Activated naive CD4-positive, alpha-beta T cell treated with anti-CD3 and anti-CD28 coated beads, Interleukin-2, amount 50 U/mL, for 24 hours (primary cell): ENCODE results near the gene ANKRD16.
A peak's percentile ranks its signal among the peaks of the same experiment; 100 is the strongest.
"Not testable (repeated sequence)": the region's sequence is repeated elsewhere in the genome, so short reads cannot be mapped to it uniquely, and the experiment has no call there.

Experiments
- H3K27ac Mint-ChIP-seq: one replicate; pipeline ENCODE4 v1.8.0; 2021; ENCODE audit warnings: mild to moderate bottlenecking, mixed read lengths
- H3K27me3 Mint-ChIP-seq: one replicate; pipeline ENCODE4 v1.8.0; 2021; ENCODE audit warnings: mixed read lengths
- H3K36me3 Mint-ChIP-seq: one replicate; pipeline ENCODE4 v1.8.0; 2021; ENCODE audit warnings: mixed read lengths
- H3K4me1 Mint-ChIP-seq: one replicate; pipeline ENCODE4 v1.8.0; 2021; ENCODE audit warnings: mixed read lengths
- H3K4me3 Mint-ChIP-seq: one replicate; pipeline ENCODE4 v1.8.0; 2021; ENCODE audit warnings: mild to moderate bottlenecking, mixed read lengths
- H3K9me3 Mint-ChIP-seq: one replicate; pipeline ENCODE4 v1.8.0; 2021; ENCODE audit warnings: mixed read lengths

Gene ANKRD16

GRCh38 chr10:5894873-5895272 is 5.2 kb upstream of the ANKRD16 start:
- peaks cover 78% of the 10 kb centered on the region for H3K4me1 Mint-ChIP-seq
- peaks cover 12% of the 10 kb centered on the region for H3K36me3 Mint-ChIP-seq
- H3K9me3 Mint-ChIP-seq, result peaks cover 7% of the 10 kb centered on the region
- peak overlapping the region; percentile 8 for H3K4me3 Mint-ChIP-seq
- H3K27me3 Mint-ChIP-seq, result no peaks in the 10 kb centered on the region
- H3K27ac Mint-ChIP-seq, result no peak overlapping the region

GRCh38 chr10:5894403-5894802 is 4.7 kb upstream of the ANKRD16 start:
- no peaks in the 10 kb centered on the region for H3K27me3 Mint-ChIP-seq

GRCh38 chr10:5893321-5893720 is 3.6 kb upstream of the ANKRD16 start:
- H3K4me3 Mint-ChIP-seq, result no peak overlapping the region
- H3K27me3 Mint-ChIP-seq, result no peaks in the 10 kb centered on the region
- H3K27ac Mint-ChIP-seq, result peak overlapping the region; percentile 1
- peaks cover 78% of the 10 kb centered on the region for H3K4me1 Mint-ChIP-seq
- peaks cover 11% of the 10 kb centered on the region for H3K36me3 Mint-ChIP-seq
- H3K9me3 Mint-ChIP-seq, result peaks cover 7% of the 10 kb centered on the region

More at GRCh38 chr10:5894403-5894802, 4.7 kb upstream of the ANKRD16 start:
- Mint-ChIP-seq H3K9me3 (peaks cover 7% of the 10 kb centered on the region), H3K4me3 (peak overlapping the region; percentile 26), H3K27ac (peak overlapping the region; percentile 69), H3K36me3 (peaks cover 12% of the 10 kb centered on the region), H3K4me1 (peaks cover 77% of the 10 kb centered on the region)

- peak overlapping the region; percentile 37 for H3K4me3 Mint-ChIP-seq
- H3K27me3 Mint-ChIP-seq, result no peaks in the 10 kb centered on the region
- H3K9me3 Mint-ChIP-seq, result no peaks in the 10 kb centered on the region
- H3K4me1 Mint-ChIP-seq, result peaks cover 77% of the 10 kb centered on the region
- H3K27ac Mint-ChIP-seq, result no peak overlapping the region
- H3K36me3 Mint-ChIP-seq, result peaks cover 11% of the 10 kb centered on the region
Measured at GRCh38 chr10:5892007-5892406, 2.3 kb upstream of the ANKRD16 start.

- Mint-ChIP-seq H3K36me3 (peaks cover 10% of the 10 kb centered on the region), H3K4me3 (peak overlapping the region; percentile 97), H3K27ac (peak overlapping the region; percentile 89), H3K27me3 (no peaks in the 10 kb centered on the region), H3K4me1 (peaks cover 70% of the 10 kb centered on the region), H3K9me3 (no peaks in the 10 kb centered on the region)
Measured at GRCh38 chr10:5891009-5891408, 1.3 kb upstream of the ANKRD16 start.

- Mint-ChIP-seq H3K36me3 (peaks cover 11% of the 10 kb centered on the region), H3K4me1 (peaks cover 70% of the 10 kb centered on the region), H3K27me3 (no peaks in the 10 kb centered on the region), H3K4me3 (peak overlapping the region; percentile 97), H3K27ac (peak overlapping the region; percentile 89), H3K9me3 (no peaks in the 10 kb centered on the region)
Measured at GRCh38 chr10:5890452-5890915, 791 bp upstream of the ANKRD16 start.

GRCh38 chr10:5888843-5889623 is 660 bp downstream of the ANKRD16 start:
- no peaks in the 10 kb centered on the region for H3K9me3 Mint-ChIP-seq
- peak overlapping the region; percentile 30 for H3K27ac Mint-ChIP-seq
- peak overlapping the region; percentile 95 for H3K4me3 Mint-ChIP-seq
- peaks cover 5% of the 10 kb centered on the region for H3K36me3 Mint-ChIP-seq
- H3K4me1 Mint-ChIP-seq, result peaks cover 57% of the 10 kb centered on the region
- H3K27me3 Mint-ChIP-seq, result no peaks in the 10 kb centered on the region

- H3K9me3 Mint-ChIP-seq, result no peaks in the 10 kb centered on the region
- H3K27me3 Mint-ChIP-seq, result no peaks in the 10 kb centered on the region
- peaks cover 8% of the 10 kb centered on the region for H3K36me3 Mint-ChIP-seq
- peaks cover 50% of the 10 kb centered on the region for H3K4me1 Mint-ChIP-seq
- peak overlapping the region; percentile 95 for H3K4me3 Mint-ChIP-seq
- H3K27ac Mint-ChIP-seq, result peak overlapping the region; percentile 30
Measured at GRCh38 chr10:5888351-5888750, 1.3 kb downstream of the ANKRD16 start.

- H3K27ac Mint-ChIP-seq, result no peak overlapping the region
- peak overlapping the region; percentile 95 for H3K4me3 Mint-ChIP-seq
- H3K27me3 Mint-ChIP-seq, result no peaks in the 10 kb centered on the region
- peaks cover 45% of the 10 kb centered on the region for H3K4me1 Mint-ChIP-seq
- no peaks in the 10 kb centered on the region for H3K9me3 Mint-ChIP-seq
- H3K36me3 Mint-ChIP-seq, result peaks cover 8% of the 10 kb centered on the region
Measured at GRCh38 chr10:5887641-5888040, 2.1 kb downstream of the ANKRD16 start.

GRCh38 chr10:5887029-5887428 is 2.7 kb downstream of the ANKRD16 start:
- Mint-ChIP-seq H3K27me3 (no peaks in the 10 kb centered on the region), H3K27ac (no peak overlapping the region), H3K36me3 (peaks cover 8% of the 10 kb centered on the region), H3K4me1 (peaks cover 39% of the 10 kb centered on the region), H3K4me3 (peak overlapping the region; percentile 39), H3K9me3 (no peaks in the 10 kb centered on the region)

- Mint-ChIP-seq H3K9me3 (no peaks in the 10 kb centered on the region), H3K4me3 (no peak overlapping the region), H3K4me1 (peaks cover 27% of the 10 kb centered on the region), H3K36me3 (peaks cover 8% of the 10 kb centered on the region), H3K27ac (no peak overlapping the region), H3K27me3 (no peaks in the 10 kb centered on the region)
Measured at GRCh38 chr10:5885619-5886018, 4.1 kb downstream of the ANKRD16 start.

GRCh38 chr10:5882961-5883360 is 6.7 kb downstream of the ANKRD16 start:
- no peak overlapping the region for H3K27ac Mint-ChIP-seq
- H3K9me3 Mint-ChIP-seq, result no peaks in the 10 kb centered on the region
- no peak overlapping the region for H3K4me3 Mint-ChIP-seq
- no peaks in the 10 kb centered on the region for H3K27me3 Mint-ChIP-seq
- peaks cover 13% of the 10 kb centered on the region for H3K36me3 Mint-ChIP-seq
- H3K4me1 Mint-ChIP-seq, result peaks cover 17% of the 10 kb centered on the region

- H3K27me3 Mint-ChIP-seq, H3K36me3 Mint-ChIP-seq: not testable (repeated sequence)
Measured at GRCh38 chr10:5877041-5877440, 12.7 kb downstream of the ANKRD16 start.

GRCh38 chr10:5876181-5876768 is 13.4 kb downstream of the ANKRD16 start:
- Mint-ChIP-seq H3K27ac (no peak overlapping the region), H3K4me3 (no peak overlapping the region), H3K36me3 (peaks cover 11% of the 10 kb centered on the region), H3K27me3 (no peaks in the 10 kb centered on the region), H3K4me1 (peaks cover 5% of the 10 kb centered on the region), H3K9me3 (no peaks in the 10 kb centered on the region)

More at GRCh38 chr10:5877041-5877440, 12.7 kb downstream of the ANKRD16 start:
- not testable (repeated sequence) for H3K4me1 Mint-ChIP-seq, H3K4me3 Mint-ChIP-seq, H3K27ac Mint-ChIP-seq, H3K9me3 Mint-ChIP-seq

GRCh38 chr10:5873515-5873995 is 16.1 kb downstream of the ANKRD16 start:
- H3K27ac Mint-ChIP-seq, result no peak overlapping the region

GRCh38 chr10:5871596-5871995 is 18.1 kb downstream of the ANKRD16 start:
- H3K27me3 Mint-ChIP-seq, result no peaks in the 10 kb centered on the region

More at GRCh38 chr10:5873515-5873995, 16.1 kb downstream of the ANKRD16 start:
- Mint-ChIP-seq H3K36me3 (peaks cover 10% of the 10 kb centered on the region), H3K9me3 (peaks cover 3% of the 10 kb centered on the region), H3K4me3 (no peak overlapping the region), H3K4me1 (peaks cover 5% of the 10 kb centered on the region), H3K27me3 (no peaks in the 10 kb centered on the region)

More at GRCh38 chr10:5871596-5871995, 18.1 kb downstream of the ANKRD16 start:
- Mint-ChIP-seq H3K9me3 (peaks cover 4% of the 10 kb centered on the region), H3K4me3 (no peak overlapping the region), H3K36me3 (peaks cover 7% of the 10 kb centered on the region), H3K4me1 (peaks cover 5% of the 10 kb centered on the region), H3K27ac (no peak overlapping the region)
